NCI-H2107 treated with DMSO at 0.1 percent for 48 hours (cell line): ENCODE data around the gene ZNHIT2.

Source experiments
- DNase-seq: peaks from one replicate; lab custom pipeline; 2025; ENCODE audit not compliant: unreplicated experiment; lab: John Stamatoyannopoulos, UW

The ZNHIT2 gene

DNA sequence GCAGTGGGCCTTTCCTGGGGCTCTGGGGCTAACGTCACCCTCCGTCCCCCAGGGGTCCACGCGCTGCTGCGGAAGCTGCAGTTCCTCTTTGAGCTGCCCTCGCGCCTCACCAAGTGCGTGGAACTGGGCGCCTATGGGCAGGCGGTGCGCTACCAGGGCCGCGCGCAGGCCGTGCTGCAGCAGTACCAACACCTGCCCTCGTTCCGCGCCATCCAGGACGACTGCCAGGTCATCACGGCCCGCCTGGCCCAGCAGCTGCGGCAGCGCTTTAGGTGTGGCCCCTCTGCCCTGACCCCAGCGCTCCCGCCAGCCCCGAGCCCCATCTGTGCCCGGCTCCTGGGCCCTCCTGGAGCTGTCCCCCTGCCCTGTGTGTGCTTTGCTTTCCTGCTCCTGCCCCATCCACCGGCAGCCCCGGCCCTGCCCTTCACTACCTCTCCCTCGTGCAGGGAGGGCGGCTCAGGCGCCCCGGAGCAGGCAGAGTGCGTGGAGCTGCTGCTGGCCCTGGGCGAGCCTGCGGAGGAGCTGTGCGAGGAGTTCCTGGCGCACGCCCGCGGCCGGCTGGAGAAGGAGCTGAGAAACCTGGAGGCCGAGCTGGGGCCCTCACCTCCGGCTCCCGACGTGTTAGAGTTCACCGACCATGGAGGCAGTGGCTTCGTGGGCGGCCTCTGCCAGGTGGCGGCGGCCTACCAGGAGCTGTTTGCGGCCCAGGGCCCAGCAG lies 9.6 kb downstream of the ZNHIT2 start:
- DNase-seq, result no peak

DNA sequence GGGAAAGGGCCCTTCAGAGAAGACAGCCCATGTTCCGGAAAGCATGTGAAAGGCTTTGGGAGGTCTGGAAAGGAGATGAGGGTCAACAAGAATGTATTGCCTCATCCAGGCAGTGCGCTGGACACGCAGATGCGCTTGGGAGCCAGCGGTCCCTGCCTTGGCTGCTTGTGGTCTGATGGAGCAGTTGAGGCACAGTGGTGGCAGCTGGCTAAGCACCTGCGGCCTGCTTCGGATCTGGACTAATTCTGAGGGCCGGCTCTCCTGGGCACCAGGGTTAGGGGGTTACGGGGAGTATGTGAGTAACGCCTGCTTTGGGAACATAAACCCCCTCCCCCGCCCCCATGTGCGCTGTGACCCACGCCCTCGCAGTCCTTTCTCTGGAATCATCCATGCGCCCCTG lies 10.4 kb downstream of the ZNHIT2 start:
- DNase-seq, result no peak

- DNase-seq, result no peak
Observed at GRCh38 chr11:65104628-65105027, 12.9 kb downstream of the ZNHIT2 start.

- DNase-seq, result no peak
Observed at GRCh38 chr11:65103476-65103875, 14.0 kb downstream of the ZNHIT2 start.

GRCh38 chr11:65102142-65103095 lies 15.1 kb downstream of the ZNHIT2 start:
- no peak for DNase-seq

DNA sequence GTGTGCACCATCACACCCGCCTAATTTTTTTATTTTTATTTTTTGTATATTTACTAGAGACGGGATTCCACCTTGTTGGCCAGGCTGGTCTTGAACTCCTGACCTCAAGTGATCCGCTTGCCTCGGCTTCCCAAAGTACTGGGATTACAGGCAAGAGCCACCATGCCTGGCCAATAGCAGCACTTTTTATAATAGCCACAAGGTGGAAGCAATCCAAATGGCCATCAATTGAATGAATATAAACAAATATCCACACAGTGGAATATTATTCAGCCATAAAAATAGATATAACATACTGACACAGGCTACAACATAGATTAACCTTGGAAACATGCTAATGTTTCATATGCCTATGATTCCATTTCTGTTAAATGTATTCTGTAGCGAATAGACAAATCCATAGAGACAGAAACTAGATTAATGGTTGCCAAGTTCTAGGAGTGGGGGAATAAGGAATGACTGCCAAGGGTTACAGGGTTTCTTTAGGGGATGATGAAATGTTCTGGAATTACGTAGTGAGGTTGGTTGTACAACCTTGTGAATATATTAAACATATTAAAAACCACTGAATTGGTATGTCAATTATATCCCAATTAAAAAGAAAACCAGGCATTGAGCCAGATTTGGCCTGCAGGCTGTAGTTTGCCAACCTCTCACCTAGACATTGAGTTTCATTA lies 16.7 kb downstream of the ZNHIT2 start:
- DNase-seq, result no peak

GRCh38 chr11:65096926-65097325 lies 20.6 kb downstream of the ZNHIT2 start:
- no peak for DNase-seq

- peak; percentile 79 for DNase-seq
Observed at GRCh38 chr11:65095974-65096806, 21.3 kb downstream of the ZNHIT2 start, which contains the start of gene VPS51. VPS51 (plus strand) TSS chr11:65096214; CDS start chr11:65096251, 37 bp downstream.

- no peak for DNase-seq
Observed at GRCh38 chr11:65095427-65095826, 22.1 kb downstream of the ZNHIT2 start.

DNA sequence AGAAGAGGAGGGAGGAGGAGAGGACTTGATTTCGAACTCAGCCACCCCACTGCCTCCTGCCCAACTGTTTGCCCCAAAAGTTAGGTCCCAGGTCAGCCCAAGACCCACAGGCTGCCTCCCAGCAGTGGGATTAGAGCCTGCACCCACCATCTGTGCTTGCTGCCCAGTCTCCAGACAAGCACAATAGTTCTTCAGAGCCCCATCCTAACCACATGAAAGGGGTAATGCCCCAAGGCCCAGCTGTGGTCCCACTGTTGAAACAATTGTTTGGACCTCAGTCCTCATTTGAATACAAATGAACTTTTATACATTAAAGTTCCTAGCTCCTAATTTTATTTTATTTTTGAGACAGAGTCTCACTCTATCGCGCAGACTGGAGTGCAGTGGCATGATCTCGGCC lies 26.9 kb downstream of the ZNHIT2 start:
- DNase-seq, result no peak

DNA sequence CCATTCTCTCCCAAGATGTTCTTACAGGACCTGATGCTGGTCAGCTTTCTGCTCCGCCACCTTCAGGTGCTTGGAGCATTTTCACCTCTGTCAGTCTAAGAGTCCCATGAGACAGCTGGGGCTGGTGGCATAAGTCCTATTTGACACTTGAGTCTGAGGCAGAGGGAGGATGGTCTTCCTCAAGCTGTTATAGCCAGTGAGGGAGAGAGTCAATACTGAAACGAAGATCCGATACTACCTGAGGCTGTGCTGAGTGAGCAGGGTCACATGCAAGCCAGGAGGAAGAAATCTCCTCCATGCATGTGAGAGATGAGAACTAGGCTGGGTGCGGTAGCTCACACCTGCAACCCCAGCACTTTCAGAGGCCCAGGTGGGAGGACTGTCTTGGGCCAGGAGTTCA lies 27.9 kb downstream of the ZNHIT2 start:
- DNase-seq, result no peak

GRCh38 chr11:65087827-65088226 lies 29.7 kb downstream of the ZNHIT2 start:
- DNase-seq, result no peak

DNA sequence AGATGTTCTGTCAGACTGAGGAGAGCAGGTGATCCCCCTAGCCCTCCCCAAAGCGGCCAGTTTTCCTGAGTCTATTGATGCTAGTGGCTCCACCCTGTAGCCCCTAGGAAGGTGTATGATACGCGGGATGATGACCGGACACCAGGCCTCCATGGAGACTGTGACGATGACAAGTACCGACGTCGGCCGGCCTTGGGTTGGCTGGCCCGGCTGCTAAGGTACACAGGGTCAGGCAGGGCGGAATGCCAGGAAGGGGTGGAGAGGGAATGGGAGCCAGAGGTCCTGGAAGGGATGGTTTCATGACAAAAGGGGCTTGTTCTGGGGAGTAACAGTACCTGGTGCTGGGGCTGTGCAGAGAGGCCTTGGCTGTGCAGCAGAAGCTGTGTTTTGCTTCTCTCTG lies 30.3 kb downstream of the ZNHIT2 start:
- DNase-seq, result no peak

GRCh38 chr11:65086809-65087208 lies 30.7 kb downstream of the ZNHIT2 start:
- no peak for DNase-seq

DNA sequence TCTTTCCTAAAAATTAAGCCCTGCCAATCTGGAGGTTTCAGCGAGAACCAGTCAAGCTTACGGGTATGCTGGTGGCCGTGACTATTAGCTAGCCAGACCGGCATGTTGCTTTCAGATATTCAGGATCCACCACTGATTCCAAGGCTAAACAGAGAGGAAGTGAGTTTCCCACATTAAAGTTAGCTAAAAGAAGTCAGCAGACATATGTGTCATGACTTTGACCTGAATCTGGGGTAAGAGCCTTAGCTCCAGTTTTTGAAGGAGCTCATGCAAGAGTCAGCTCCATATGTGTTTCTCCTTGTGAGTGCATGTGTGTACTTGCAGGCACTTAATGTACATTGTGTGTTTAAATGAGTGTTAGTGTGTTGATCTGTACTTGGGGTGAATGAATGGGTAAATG lies 32.1 kb downstream of the ZNHIT2 start:
- no peak for DNase-seq

GRCh38 chr11:65084598-65085375 lies 32.7 kb downstream of the ZNHIT2 start:
- no peak for DNase-seq

DNA sequence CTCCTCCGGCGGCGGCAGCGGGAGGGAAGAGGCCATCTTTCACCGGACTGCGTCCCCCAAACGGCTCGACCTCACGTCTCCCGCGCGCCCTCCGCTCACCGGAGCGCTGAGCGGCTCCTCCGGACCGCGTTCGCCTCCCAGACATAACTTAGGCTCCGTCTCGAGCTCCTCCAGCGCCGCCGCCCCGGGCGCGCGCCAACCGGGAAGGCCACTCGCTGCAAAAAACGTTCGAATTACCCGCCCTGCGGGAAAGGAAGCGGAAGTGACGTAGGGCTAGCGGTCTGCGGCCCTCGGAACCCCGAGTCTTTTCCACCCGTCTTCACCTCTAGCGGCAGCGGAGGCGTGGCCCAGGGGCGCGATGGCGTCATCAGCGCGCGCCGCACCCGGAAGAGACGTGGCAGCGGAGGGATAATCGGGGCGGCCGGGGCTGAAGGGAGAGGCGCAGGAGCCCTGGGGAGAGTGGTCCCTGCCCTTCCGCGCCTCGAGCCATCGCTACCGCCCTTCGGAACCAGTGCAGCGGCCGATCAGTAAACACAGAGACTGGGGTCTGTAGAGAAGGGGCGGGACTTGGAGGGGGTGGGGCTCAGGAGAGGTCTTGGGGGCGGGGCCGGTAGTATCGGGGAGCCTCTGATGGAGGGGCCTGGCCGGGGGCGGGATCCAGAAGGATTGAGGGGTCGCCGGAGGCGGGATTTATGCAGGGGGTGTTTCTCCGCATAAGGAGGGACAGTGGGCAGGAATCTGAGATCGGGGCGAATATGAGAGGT lies 33.5 kb downstream of the ZNHIT2 start, which contains the start of the genes CDCA5 and ZFPL1:
Gene CDCA5, minus strand, starts transcription at position 207 of the 764 bp plus-strand sequence. Its CDS starts 62 bp downstream, at position 145.
Gene ZFPL1, plus strand, starts transcription at position 389 of the 764 bp plus-strand sequence. CDS start 477 bp downstream, outside the sequence.
- peak; percentile 92 for DNase-seq

- no peak for DNase-seq
Observed at GRCh38 chr11:65083134-65083833, 34.2 kb downstream of the ZNHIT2 start.
